Osteocyte (in vitro differentiated cells): ENCODE results near the gene MTF1. TPM values are rescaled to one million over a fixed set of nuclear protein-coding genes. Genes with fewer than 3 reads are reported as not detected.

Experiments
- DNase-seq: peaks from one replicate; pipeline ENCODE4 v3.0.0; 2021; ENCODE audit warnings: mixed read lengths; ENCODE audit not compliant: unreplicated experiment; ENCODE audit errors: extremely low spot score
- H3K27ac Mint-ChIP-seq: one replicate; pipeline ENCODE4 v1.8.0; 2021; ENCODE audit warnings: mild to moderate bottlenecking, mixed read lengths; ENCODE audit not compliant: unreplicated experiment
- H3K27me3 Mint-ChIP-seq: one replicate; pipeline ENCODE4 v1.8.0; 2021; ENCODE audit warnings: mixed read lengths; ENCODE audit not compliant: unreplicated experiment
- H3K36me3 Mint-ChIP-seq: one replicate; pipeline ENCODE4 v1.8.0; 2021; ENCODE audit warnings: mixed read lengths; ENCODE audit not compliant: unreplicated experiment
- H3K4me1 Mint-ChIP-seq: one replicate; pipeline ENCODE4 v1.8.0; 2021; ENCODE audit warnings: mixed read lengths; ENCODE audit not compliant: unreplicated experiment
- H3K4me3 Mint-ChIP-seq: one replicate; pipeline ENCODE4 v1.8.0; 2021; ENCODE audit warnings: mild to moderate bottlenecking, moderate library complexity, mixed read lengths; ENCODE audit not compliant: unreplicated experiment
- H3K9me3 Mint-ChIP-seq: one replicate; pipeline ENCODE4 v1.8.0; 2021; ENCODE audit warnings: mixed read lengths; ENCODE audit not compliant: unreplicated experiment
- total RNA-seq: library from RNA; stranded (reverse); gene quantifications from 2 replicates; pipeline ENCODE4 v1.2.1, GENCODE V29; 2021
- TF ChIP-seq, protein P1 (sequence below): fragments of 200-600 bp; sonication (generic); IDR thresholded peaks from 2 replicates; pipeline ENCODE4 v1.5.0; 2021; ENCODE audit warnings: antibody characterized with exemption, mild to moderate bottlenecking, moderate library complexity

Gene MTF1
- total RNA-seq, 1 donor from 2014 or later, result 16.9 TPM

DNA sequence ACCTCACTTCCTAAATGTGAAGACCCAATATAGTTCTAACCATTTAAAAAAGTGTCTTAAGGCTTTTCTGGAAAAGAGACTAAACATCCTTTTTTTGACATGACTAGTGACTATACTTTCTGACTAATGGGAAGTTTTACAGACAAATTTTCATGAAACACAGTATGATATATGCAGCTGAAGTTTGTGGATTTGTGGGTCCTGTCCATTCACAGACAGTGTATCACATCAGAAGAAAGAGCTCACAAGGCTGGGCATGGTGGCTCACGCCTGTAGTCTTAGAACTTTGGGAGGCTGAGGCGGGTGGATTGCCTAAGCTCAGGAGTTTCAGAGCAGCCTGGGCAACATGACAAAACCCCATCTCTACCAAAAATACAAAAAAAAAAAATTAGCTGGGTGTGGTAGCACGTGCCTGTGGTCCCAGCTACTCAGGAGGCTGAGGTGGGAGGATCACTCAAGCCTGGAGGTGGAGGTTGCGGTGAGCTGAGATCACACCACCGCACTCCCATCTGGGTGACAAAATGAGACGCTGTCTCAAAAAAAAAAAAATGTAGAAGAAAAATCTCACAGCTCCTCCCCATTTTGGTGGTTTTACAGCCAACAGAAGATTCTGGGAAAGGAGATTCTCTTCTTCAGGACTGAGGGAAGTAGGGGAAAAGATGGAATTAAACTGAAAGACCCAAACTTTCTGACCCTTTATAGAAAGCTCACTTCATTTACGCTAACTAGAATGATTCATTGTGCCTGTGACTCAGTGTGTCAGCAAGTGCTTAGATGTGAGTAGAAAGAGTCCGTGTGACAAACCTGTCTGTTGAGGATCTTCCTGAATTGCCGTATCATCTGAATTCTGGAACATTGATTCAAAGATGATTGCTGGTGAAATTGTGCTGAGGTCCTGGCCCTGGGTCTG lies 36.2 kb downstream of the MTF1 start:
- H3K9me3 Mint-ChIP-seq, result no peaks in the 10 kb centered on the region
- H3K27me3 Mint-ChIP-seq, result no peaks in the 10 kb centered on the region
- H3K4me1 Mint-ChIP-seq, result no peaks in the 10 kb centered on the region
- no peak overlapping the region for H3K27ac Mint-ChIP-seq
- TF ChIP-seq, protein P1, sequence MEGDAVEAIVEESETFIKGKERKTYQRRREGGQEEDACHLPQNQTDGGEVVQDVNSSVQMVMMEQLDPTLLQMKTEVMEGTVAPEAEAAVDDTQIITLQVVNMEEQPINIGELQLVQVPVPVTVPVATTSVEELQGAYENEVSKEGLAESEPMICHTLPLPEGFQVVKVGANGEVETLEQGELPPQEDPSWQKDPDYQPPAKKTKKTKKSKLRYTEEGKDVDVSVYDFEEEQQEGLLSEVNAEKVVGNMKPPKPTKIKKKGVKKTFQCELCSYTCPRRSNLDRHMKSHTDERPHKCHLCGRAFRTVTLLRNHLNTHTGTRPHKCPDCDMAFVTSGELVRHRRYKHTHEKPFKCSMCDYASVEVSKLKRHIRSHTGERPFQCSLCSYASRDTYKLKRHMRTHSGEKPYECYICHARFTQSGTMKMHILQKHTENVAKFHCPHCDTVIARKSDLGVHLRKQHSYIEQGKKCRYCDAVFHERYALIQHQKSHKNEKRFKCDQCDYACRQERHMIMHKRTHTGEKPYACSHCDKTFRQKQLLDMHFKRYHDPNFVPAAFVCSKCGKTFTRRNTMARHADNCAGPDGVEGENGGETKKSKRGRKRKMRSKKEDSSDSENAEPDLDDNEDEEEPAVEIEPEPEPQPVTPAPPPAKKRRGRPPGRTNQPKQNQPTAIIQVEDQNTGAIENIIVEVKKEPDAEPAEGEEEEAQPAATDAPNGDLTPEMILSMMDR, result no peak
- DNase-seq, result no peak
- no peak overlapping the region for H3K4me3 Mint-ChIP-seq
- peaks cover 32% of the 10 kb centered on the region for H3K36me3 Mint-ChIP-seq

DNA sequence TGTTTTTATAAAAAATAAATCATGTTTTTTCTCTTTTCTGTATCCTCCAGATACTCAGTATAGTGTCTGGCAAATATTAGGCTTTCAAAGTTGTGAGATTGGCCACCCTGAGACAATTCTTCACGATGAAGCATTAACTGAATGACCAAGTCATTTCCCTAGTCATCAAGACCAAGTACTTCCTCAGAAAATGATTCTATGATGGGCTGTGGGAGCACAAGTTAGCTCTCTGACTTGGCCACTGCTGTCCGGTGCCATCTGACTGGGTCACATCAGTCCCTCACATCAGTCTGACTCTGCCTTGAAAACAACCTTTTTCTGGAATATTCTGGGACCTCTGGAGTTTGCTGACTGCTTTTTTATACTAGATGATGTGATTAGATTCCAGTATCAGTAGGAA lies 37.9 kb downstream of the MTF1 start:
- Mint-ChIP-seq H3K27me3 (no peaks in the 10 kb centered on the region), H3K4me1 (no peaks in the 10 kb centered on the region), H3K36me3 (peaks cover 24% of the 10 kb centered on the region), H3K27ac (no peak overlapping the region), H3K4me3 (no peak overlapping the region), H3K9me3 (no peaks in the 10 kb centered on the region)
- TF ChIP-seq, protein P1, result no peak
- no peak for DNase-seq

- H3K27ac Mint-ChIP-seq, result no peak overlapping the region
- TF ChIP-seq, protein P1, result no peak
- H3K9me3 Mint-ChIP-seq, result no peaks in the 10 kb centered on the region
- no peaks in the 10 kb centered on the region for H3K4me1 Mint-ChIP-seq
- DNase-seq, result no peak
- no peaks in the 10 kb centered on the region for H3K27me3 Mint-ChIP-seq
- no peak overlapping the region for H3K4me3 Mint-ChIP-seq
- peaks cover 17% of the 10 kb centered on the region for H3K36me3 Mint-ChIP-seq
Measured at GRCh38 chr1:37817481-37817880, 41.9 kb downstream of the MTF1 start.

DNA sequence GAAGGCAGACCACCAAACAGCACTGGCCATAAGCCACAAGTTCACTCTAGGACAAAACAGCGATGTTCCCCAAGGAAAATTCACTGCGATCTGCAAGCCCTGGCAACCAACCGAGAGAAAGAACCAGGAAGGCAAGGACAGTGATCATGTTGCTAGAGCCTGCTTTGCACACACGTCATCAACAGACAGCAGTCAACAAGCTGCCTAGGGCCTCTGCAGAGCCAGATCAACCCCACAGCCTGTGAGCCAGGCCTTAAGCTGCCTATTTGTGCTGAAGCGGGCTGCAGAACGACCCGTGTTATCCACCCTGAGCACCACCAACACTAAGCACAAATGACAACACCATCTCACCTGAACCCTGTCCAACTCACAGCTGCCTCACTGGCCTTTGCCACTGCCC lies 45.1 kb downstream of the MTF1 start:
- TF ChIP-seq, protein P1, result no peak
- Mint-ChIP-seq H3K9me3 (no peaks in the 10 kb centered on the region), H3K27ac (no peak overlapping the region), H3K36me3 (no peaks in the 10 kb centered on the region), H3K27me3 (no peaks in the 10 kb centered on the region), H3K4me1 (peaks cover 18% of the 10 kb centered on the region), H3K4me3 (no peak overlapping the region)
- no peak for DNase-seq

DNA sequence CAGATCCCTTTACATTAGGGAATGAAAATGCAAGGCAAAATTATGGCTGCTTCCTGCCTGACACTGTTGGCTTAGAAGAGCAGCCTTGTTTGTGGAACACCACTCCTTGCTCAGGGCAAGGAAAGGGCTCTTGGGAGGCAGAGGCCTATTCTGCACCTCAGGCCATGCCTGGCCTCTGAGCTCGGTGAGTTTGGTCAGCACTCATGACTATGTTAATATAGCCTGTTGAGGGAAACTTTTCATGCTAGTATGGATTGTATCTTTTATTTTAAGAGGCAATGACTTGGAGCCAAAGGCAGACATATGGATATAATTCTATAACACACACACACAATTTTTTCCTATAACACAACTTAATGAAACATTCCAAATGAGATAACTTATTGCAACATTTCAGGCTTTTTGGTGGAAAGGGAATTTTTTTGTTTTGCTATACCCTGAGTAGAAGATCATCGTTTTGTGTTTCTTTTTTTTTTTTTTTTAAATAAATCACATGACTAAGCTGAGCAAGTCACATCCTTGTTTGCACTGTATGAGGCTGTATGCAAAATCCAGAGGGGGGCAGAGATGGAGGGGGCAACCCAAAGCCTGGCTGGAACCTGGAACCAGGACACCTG lies 45.8 kb downstream of the MTF1 start:
- Mint-ChIP-seq H3K36me3 (no peaks in the 10 kb centered on the region), H3K9me3 (no peaks in the 10 kb centered on the region)

More for the DNA sequence above, 45.8 kb downstream of the MTF1 start:
- no peaks in the 10 kb centered on the region for H3K27me3 Mint-ChIP-seq
- no peak overlapping the region for H3K27ac Mint-ChIP-seq
- H3K4me3 Mint-ChIP-seq, result no peak overlapping the region
- no peak for DNase-seq
- H3K4me1 Mint-ChIP-seq, result peaks cover 23% of the 10 kb centered on the region
- TF ChIP-seq, protein P1, result no peak
